Stimulated activated naive CD8-positive, alpha-beta T cell treated with anti-CD3 and anti-CD28 coated beads, Interleukin-15, amount 100 ng/mL, for 72 hours (primary cell): Measurements from ENCODE around the gene TM6SF1.
"Not testable (repeated sequence)": the region's sequence is repeated elsewhere in the genome, so short reads cannot be mapped to it uniquely, and the experiment has no call there.

Source experiments
- ATAC-seq: fragments of 150-1000 bp; cut with Tn5 transposase; 2 replicates; pipeline ENCODE4 v1.10.0; 2021; ENCODE audit warnings: mild to moderate bottlenecking, moderate library complexity
- DNase-seq, 2 donors: peaks; one replicate each; pipeline ENCODE4 v3.0.0; 2021 to 2022
- H3K27ac Mint-ChIP-seq, 2 donors: one replicate each; pipeline ENCODE4 v1.8.0; 2022; ENCODE audit warnings: mild to moderate bottlenecking in 2 of 2, mixed read lengths in 2 of 2, moderate library complexity in 2 of 2
- H3K27me3 Mint-ChIP-seq: one replicate; pipeline ENCODE4 v1.8.0; 2022; ENCODE audit warnings: mixed read lengths
- H3K4me1 Mint-ChIP-seq: one replicate; pipeline ENCODE4 v1.8.0; 2022; ENCODE audit warnings: mild to moderate bottlenecking, mixed read lengths
- H3K4me3 Mint-ChIP-seq, 2 donors: one replicate each; pipeline ENCODE4 v1.8.0; 2022; ENCODE audit warnings: mild to moderate bottlenecking in 2 of 2, mixed read lengths in 2 of 2, moderate library complexity in 1 of 2
- H3K9me3 Mint-ChIP-seq, 2 donors: one replicate each; pipeline ENCODE4 v1.8.0; 2022; ENCODE audit warnings: mixed read lengths in 2 of 2

Gene TM6SF1

GRCh38 chr15:83166830-83167229 is 59.4 kb downstream of the TM6SF1 start:
- Mint-ChIP-seq H3K9me3 (peaks cover 21 to 28% of the 10 kb centered on the region in 2 donors), H3K4me3 (no peak overlapping the region), H3K27me3 (peaks cover 27% of the 10 kb centered on the region), H3K4me1 (peaks cover 31% of the 10 kb centered on the region), H3K27ac (no peak overlapping the region)
- DNase-seq (no peak), ATAC-seq (no peak)

GRCh38 chr15:83169576-83169975 is 62.1 kb downstream of the TM6SF1 start:
- ATAC-seq, H3K27ac Mint-ChIP-seq, H3K4me3 Mint-ChIP-seq, DNase-seq: not testable (repeated sequence)
- Mint-ChIP-seq H3K4me1 (peaks cover 16% of the 10 kb centered on the region), H3K9me3 (peaks cover 21 to 28% of the 10 kb centered on the region in 2 donors), H3K27me3 (peaks cover 20% of the 10 kb centered on the region)

GRCh38 chr15:83170474-83171165 is 63.2 kb downstream of the TM6SF1 start:
- DNase-seq (no peak), ATAC-seq (no peak)
- Mint-ChIP-seq H3K9me3 (peaks cover 21 to 28% of the 10 kb centered on the region in 2 donors), H3K4me3 (no peak overlapping the region), H3K27ac (no peak overlapping the region), H3K27me3 (peaks cover 27% of the 10 kb centered on the region), H3K4me1 (peaks cover 6% of the 10 kb centered on the region)

GRCh38 chr15:83174891-83175290 is 67.4 kb downstream of the TM6SF1 start:
- DNase-seq (no peak), ATAC-seq (no peak)
- no peak overlapping the region for H3K27ac Mint-ChIP-seq
- H3K9me3 Mint-ChIP-seq: peaks cover 5 to 6% of the 10 kb centered on the region in 2 donors
- peaks cover 5% of the 10 kb centered on the region for H3K4me1 Mint-ChIP-seq
- H3K4me3 Mint-ChIP-seq: no peak overlapping the region
- H3K27me3 Mint-ChIP-seq: peaks cover 12% of the 10 kb centered on the region

GRCh38 chr15:83178390-83178789 is 70.9 kb downstream of the TM6SF1 start:
- Mint-ChIP-seq H3K4me3 (no peak overlapping the region), H3K9me3 (no peaks in the 10 kb centered on the region), H3K27me3 (peaks cover 12% of the 10 kb centered on the region), H3K4me1 (no peaks in the 10 kb centered on the region), H3K27ac (no peak overlapping the region)
- ATAC-seq: no peak
- DNase-seq: no peak

GRCh38 chr15:83178869-83179325 is 71.5 kb downstream of the TM6SF1 start:
- DNase-seq: no peak
- Mint-ChIP-seq H3K9me3 (no peaks in the 10 kb centered on the region), H3K4me1 (no peaks in the 10 kb centered on the region), H3K27me3 (peaks cover 12% of the 10 kb centered on the region), H3K4me3 (no peak overlapping the region), H3K27ac (no peak overlapping the region)
- ATAC-seq: no peak

- Mint-ChIP-seq H3K27ac (no peak overlapping the region), H3K9me3 (peaks cover 0 to 5% of the 10 kb centered on the region in 2 donors), H3K4me3 (no peak overlapping the region), H3K4me1 (no peaks in the 10 kb centered on the region), H3K27me3 (no peaks in the 10 kb centered on the region)
- DNase-seq (no peak), ATAC-seq (no peak)
Measured at GRCh38 chr15:83185561-83185960, 78.1 kb downstream of the TM6SF1 start.
